AG04449 (cell line): ENCODE measurements around the gene KRTAP19-7.

ENCODE experiments used
- CTCF ChIA-PET: fragments of 350-600 bp; formaldehyde crosslinking; extraction: SDS; loops from one replicate; lab custom pipeline; 2021; ENCODE audit warnings: antibody characterized with exemption; lab: Yijun Ruan, JAX
- POLR2A ChIA-PET: fragments of 400-600, 350-600 bp; formaldehyde crosslinking; extraction: SDS; loops from one replicate; lab custom pipeline; 2020; ENCODE audit warnings: antibody characterized with exemption, inconsistent platforms; lab: Yijun Ruan, JAX
- DNase-seq: peaks from one replicate; pipeline ENCODE4 v3.0.0-alpha.2; 2010; ENCODE audit warnings: low read depth, low spot score
- H3K4me3 ChIP-seq: 2 replicates; pipeline ENCODE4 v1.5.1; 2011; ENCODE audit warnings: low read depth, mild to moderate bottlenecking, control low read depth, low read length
- TF ChIP-seq, protein P1 (sequence below): IDR thresholded peaks from one replicate; pipeline ENCODE4 v1.5.1; 2011; ENCODE audit warnings: mild to moderate bottlenecking, moderate library complexity, low read length, control low read depth, inconsistent platforms; ENCODE audit not compliant: insufficient read depth; ENCODE audit errors: missing control alignments

Gene KRTAP19-7, protein sequence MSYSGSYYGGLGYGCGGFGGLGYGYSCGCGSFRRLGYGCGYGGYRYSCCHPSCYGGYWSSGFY

DNA sequence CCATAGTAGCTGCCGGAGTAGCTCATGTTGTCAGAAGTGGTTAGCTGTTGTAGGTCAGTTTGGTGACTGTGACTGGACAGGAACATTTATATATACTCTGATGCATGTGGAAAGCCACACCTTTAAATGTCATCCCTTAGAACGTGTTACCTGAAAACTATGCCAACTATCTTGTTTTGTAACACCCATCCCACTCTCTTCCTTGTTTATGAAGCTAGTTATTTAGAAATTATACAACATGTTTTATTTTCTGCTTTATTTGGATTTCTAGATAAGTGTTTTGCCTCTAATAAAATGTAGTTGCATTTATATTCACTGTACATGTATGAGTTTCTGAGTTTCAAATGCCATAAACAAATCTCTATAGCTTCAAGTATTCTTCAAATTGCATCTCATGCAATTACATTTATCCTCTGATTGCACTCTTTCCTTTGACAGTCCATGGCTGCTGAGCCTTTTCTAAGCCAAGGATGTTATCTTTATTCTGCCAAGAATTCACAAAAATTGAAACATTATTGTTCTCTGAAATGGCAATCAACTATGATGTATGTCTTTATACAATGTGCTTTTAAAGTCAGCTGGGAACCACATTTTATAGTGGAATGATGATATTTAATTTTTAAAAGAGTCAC lies at the start of gene KRTAP19-7:
KRTAP19-7 (minus strand) TSS at position 51 of the 632 bp plus-strand sequence; CDS start at position 26, 25 bp downstream.
- no peak within 1 kb of the TSS for H3K4me3 ChIP-seq
- no peak for DNase-seq
- ChIA-PET POLR2A (no interaction called here), CTCF (no interaction called here)
- TF ChIP-seq, protein P1, sequence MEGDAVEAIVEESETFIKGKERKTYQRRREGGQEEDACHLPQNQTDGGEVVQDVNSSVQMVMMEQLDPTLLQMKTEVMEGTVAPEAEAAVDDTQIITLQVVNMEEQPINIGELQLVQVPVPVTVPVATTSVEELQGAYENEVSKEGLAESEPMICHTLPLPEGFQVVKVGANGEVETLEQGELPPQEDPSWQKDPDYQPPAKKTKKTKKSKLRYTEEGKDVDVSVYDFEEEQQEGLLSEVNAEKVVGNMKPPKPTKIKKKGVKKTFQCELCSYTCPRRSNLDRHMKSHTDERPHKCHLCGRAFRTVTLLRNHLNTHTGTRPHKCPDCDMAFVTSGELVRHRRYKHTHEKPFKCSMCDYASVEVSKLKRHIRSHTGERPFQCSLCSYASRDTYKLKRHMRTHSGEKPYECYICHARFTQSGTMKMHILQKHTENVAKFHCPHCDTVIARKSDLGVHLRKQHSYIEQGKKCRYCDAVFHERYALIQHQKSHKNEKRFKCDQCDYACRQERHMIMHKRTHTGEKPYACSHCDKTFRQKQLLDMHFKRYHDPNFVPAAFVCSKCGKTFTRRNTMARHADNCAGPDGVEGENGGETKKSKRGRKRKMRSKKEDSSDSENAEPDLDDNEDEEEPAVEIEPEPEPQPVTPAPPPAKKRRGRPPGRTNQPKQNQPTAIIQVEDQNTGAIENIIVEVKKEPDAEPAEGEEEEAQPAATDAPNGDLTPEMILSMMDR: no peak

DNA sequence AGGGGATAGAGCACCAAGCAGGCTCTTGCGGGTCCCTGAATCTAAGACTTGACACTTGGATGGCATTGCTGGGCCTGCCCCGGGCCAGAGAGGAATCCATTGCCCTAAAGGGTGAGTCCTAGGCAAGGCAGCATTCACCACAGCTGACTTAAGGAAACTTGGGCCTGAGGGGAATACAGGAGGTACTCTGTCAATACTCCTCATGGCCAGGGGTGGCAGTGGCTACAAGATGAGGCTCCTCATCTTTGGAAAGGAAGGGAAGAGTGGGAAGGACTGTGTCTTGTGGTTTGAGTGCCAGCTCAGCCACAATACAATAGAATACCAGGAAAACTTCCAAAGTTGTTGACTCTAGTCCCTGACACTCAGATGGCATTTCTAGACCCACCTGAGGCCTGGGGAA lies 44.9 kb upstream of the KRTAP19-7 start:
- DNase-seq: no peak
- CTCF ChIA-PET: no interaction called here
- TF ChIP-seq, protein P1: no peak
- POLR2A ChIA-PET: no interaction called here
- no peak overlapping the region for H3K4me3 ChIP-seq

DNA sequence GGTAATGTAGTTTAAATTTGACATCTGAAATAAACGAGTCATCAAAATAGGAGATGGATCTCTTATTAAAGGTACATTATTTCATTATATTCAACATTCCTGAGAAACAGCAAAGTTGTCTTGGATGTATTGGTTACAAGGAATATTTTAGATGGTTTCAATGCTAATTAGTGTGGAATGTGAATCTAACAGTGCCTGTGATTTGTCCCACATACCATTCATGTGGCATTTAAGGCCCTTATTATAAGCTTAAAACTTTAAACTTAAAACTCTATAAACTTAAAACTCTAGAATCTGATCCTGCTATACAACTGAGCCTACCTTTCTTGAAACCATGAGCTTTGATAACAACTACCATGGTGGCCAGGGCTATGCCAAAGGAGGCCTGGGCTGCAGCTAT lies 39.7 kb upstream of the KRTAP19-7 start, which contains the start of gene KRTAP22-1:
KRTAP22-1 (plus strand) TSS at position 301 of the 400 bp plus-strand sequence.
- no peak within 1 kb of the TSS for H3K4me3 ChIP-seq
- ChIA-PET CTCF (no interaction called here), POLR2A (no interaction called here)
- no peak for DNase-seq
- TF ChIP-seq, protein P1: no peak

DNA sequence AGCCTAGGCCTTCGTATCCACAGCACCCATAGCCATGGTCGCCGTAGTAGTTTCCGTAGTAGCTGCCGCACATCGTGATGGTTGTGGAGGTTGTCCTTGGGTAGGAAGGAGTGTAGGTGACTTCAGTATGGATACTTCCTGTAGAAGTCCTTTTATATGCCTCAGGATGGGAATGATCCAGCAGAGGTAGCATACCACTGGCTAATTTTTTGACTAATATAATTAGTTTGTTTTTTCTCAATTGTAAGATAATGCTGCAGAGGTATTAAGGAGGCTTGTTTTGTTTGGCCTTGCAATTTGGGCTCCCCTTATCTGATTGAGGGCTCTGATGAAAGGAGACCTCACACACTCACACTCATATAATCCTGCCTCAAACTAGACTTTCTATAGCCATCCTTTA lies 37.7 kb upstream of the KRTAP19-7 start, which contains the start of gene KRTAP6-2:
KRTAP6-2 (minus strand) TSS at position 101 of the 400 bp plus-strand sequence; CDS start at position 73, 28 bp downstream.
- CTCF ChIA-PET: no interaction called here
- TF ChIP-seq, protein P1: no peak
- POLR2A ChIA-PET: no interaction called here
- DNase-seq: no peak
- no peak within 1 kb of the TSS for H3K4me3 ChIP-seq

DNA sequence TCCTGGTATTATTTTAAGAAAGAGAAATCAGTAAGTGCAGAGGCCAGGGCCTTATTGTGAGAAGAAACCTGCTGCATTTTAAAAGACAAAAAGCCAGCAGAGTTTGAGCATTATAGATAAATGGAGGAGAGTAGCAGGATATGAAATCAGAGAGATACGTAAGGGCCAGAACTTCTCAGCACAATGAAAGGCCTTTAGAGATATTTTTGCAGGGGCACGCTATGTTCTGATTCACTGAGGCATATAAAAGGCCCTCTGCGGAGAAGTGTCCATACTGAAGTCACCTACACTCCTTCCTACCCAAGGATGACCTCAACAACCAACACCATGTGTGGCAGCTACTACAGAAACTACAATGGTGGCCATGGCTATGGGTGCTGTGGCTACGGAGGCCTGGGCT lies 31.0 kb upstream of the KRTAP19-7 start, which contains the start of gene KRTAP6-3:
KRTAP6-3 (plus strand) TSS at position 301 of the 400 bp plus-strand sequence; CDS start at position 307, 6 bp downstream.
- no peak within 1 kb of the TSS for H3K4me3 ChIP-seq
- no peak for DNase-seq
- ChIA-PET CTCF (no interaction called here), POLR2A (no interaction called here)
- TF ChIP-seq, protein P1: no peak

DNA sequence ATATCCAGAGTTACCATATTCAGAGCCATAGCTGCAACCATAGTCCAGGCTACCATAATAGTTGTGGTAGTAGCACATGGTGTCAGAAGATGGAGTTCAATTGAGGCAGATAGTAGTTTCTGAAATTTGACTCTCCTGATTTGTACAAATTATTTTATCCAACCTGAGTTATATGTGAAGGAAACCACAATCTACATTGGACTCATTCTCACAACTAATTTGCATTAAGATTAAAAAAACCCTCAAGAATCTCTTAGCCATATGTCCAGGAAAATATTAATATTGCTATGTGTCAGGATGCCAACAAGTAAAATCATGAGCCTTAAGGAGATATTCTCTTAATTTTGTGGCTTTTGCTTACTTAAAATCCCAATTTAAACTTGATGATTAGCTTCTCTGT lies 29.2 kb upstream of the KRTAP19-7 start, which contains the start of gene KRTAP22-2:
KRTAP22-2 (minus strand) TSS at position 101 of the 400 bp plus-strand sequence.
- ChIA-PET CTCF (no interaction called here), POLR2A (no interaction called here)
- no peak for DNase-seq
- H3K4me3 ChIP-seq: no peak within 1 kb of the TSS
- TF ChIP-seq, protein P1: no peak
